Gastrocnemius medialis (tissue), 4 donors: ENCODE measurements around the gene NKAPL. TPM values are rescaled to one million over a fixed set of nuclear protein-coding genes. Genes with fewer than 3 reads are reported as not detected.

Experiments used
- ATAC-seq, 2 donors: fragments of 150-250 bp; one replicate each; pipeline ENCODE4 v1.9.1; 2016
- DNase-seq, 2 donors: peaks; one replicate each; pipeline ENCODE4 v3.0.0-alpha.2; 2019
- H3K27ac ChIP-seq, 4 donors: fragments of 200-600 bp; sonication (generic); 1 replicate in 1 of 4; 2 replicates in 3 of 4; pipeline ENCODE4 v1.5.1; 2016 to 2018; ENCODE audit warnings: mild to moderate bottlenecking in 2 of 4, moderate library complexity in 1 of 4
- H3K27me3 ChIP-seq, 3 donors: fragments of 200-600 bp; sonication (generic) in 2 of 3; 1 replicate in 1 of 3; 2 replicates in 2 of 3; pipeline versions ENCODE4 v1.5.1 to v1.6.0; 2016 to 2019; ENCODE audit warnings: mild to moderate bottlenecking in 1 of 3, moderate library complexity in 1 of 3
- H3K36me3 ChIP-seq, 2 donors: fragments of 200-600 bp; sonication (generic) in 1 of 2; one replicate each; pipeline ENCODE4 v1.5.1; 2017 to 2018
- H3K4me1 ChIP-seq, 2 donors: fragments of 200-600 bp; sonication (generic) in 1 of 2; one replicate each; pipeline ENCODE4 v1.5.1; 2016 to 2017; ENCODE audit warnings: mild to moderate bottlenecking in 2 of 2
- H3K4me3 ChIP-seq, 4 donors: fragments of 200-600 bp; sonication (generic) in 3 of 4; 1 replicate in 1 of 4; 2 replicates in 3 of 4; pipeline ENCODE4 v1.5.1; 2016 to 2019; ENCODE audit warnings: mild to moderate bottlenecking in 2 of 4
- H3K9me3 ChIP-seq, 3 donors: fragments of 200-600 bp; sonication (generic) in 2 of 3; 1 replicate in 1 of 3; 2 replicates in 2 of 3; pipeline ENCODE4 v1.5.1; 2016 to 2019
- POLR2A ChIP-seq, 2 donors: fragments of 450-650 bp; IDR thresholded peaks; one replicate each; pipeline ENCODE4 v1.6.1; 2017; ENCODE audit warnings: antibody characterized with exemption in 2 of 2, mild to moderate bottlenecking in 2 of 2, moderate library complexity in 2 of 2
- in situ Hi-C, 4 donors: fragments of 200-750 bp; cut with MboI; loops; one replicate each; pipeline versions ENCODE4 v1.15.0 to v1.8.0; 2017; ENCODE audit warnings: low sequenced_read_pairs in 4 of 4
- intact Hi-C: fragments of 100-400 bp; cut with DNase I; formaldehyde crosslinking; loops from one replicate; pipeline ENCODE4 v1.15.1; 2023; ENCODE audit warnings: low total_unique reads
- total RNA-seq, 4 donors: library from RNA; depleted of rRNA; stranded (reverse); fragments of >200 nt; gene quantifications; one replicate each; pipeline versions ENCODE4 v1.1.0 to v1.2.3, GENCODE V29; 2016
- TF ChIP-seq, protein P1 (sequence below), 5 experiments: fragments of 450-650 bp in 3 of 5; fragments of 200-600 bp in 2 of 5; sonication (generic) in 2 of 5; IDR thresholded peaks in 4 of 5; conservative IDR thresholded peaks in 1 of 5; 1 replicate in 4 of 5; 2 replicates in 1 of 5; pipeline ENCODE4 v1.5.1; 2016 to 2019; ENCODE audit warnings: antibody characterized with exemption in 5 of 5, mild to moderate bottlenecking in 3 of 5, moderate library complexity in 3 of 5

Gene NKAPL
- total RNA-seq, 4 donors from 2014 or later, result 1.5 to 10.1 (median 5.6) TPM

- in situ Hi-C loops, result loop anchor here in 2 of 4 donors (10.0 kb wide), 1 partner anchor 74 kb away; the partner anchor contains the start of gene ZKSCAN8 (in 2 of the 2)
- intact Hi-C loops, result loop anchor here (1.0 to 10.0 kb wide), 3 partner anchors 136 to 744 kb away; partner anchors contain the start of genes ZNF165 and ZNF184
These were observed 40.5 kb upstream of the NKAPL start for GRCh38 chr6:28218312-28219248.

DNA sequence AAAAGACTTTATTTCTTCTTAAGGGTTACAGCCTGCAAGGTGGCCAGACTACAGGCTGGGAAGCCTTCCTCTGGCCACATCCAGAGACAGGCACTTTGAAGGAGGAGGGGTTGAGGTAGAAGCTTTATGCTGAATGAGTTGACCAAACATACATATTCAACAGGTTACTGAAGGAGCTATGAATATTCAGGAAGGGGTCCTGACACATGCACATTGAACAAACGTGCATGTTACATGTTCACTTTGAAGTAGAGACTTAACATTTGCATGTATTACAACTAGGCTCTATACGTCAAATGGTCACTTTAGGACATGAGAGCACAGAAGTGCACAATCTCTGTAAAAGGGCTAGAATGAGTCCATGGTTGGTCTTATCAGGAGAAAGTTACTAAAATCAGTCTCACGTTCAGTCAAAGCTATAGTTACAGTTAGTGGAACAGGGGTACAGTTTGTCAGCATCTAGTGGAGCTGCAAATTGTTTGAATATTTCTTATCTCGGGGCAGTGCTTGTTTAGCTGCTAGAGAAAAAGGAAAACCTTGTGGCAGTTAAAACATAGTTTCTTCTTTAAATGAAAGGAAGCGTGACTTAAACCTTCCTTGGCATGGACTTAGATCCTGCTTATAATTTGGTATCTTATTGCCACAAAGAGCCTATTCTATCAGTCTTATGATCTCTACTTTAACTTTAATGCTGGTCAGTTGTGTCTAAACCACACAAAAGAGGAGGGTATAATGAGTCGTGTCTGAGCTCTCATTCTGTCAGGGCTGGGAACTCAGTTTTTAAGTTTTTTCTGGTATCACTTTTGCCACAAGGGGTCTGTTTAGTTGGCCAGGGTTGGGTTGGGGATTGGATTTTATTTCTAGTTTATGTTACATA is 38.6 kb upstream of the NKAPL start:
- no peaks in the 10 kb centered on the region for H3K9me3 ChIP-seq
- in situ Hi-C loops, result no loop called here

More at GRCh38 chr6:28218312-28219248, 40.5 kb upstream of the NKAPL start:
- Histone ChIP-seq H3K4me3 (peak overlapping the region; percentile 65 to 82 (median 76)), H3K4me1 (peaks cover 8 to 22% of the 10 kb centered on the region in 2 donors), H3K27ac (peak overlapping the region; percentile 81 to 89 (median 84)), H3K9me3 (no peaks in the 10 kb centered on the region), H3K36me3 (no peaks in the 10 kb centered on the region), H3K27me3 (peaks cover 11 to 35% (median 16%) of the 10 kb centered on the region in 3 donors)
- DNase-seq (peak; percentile 58 to 76), ATAC-seq (peak; percentile 92 to 95)
- TF ChIP-seq, protein P1, sequence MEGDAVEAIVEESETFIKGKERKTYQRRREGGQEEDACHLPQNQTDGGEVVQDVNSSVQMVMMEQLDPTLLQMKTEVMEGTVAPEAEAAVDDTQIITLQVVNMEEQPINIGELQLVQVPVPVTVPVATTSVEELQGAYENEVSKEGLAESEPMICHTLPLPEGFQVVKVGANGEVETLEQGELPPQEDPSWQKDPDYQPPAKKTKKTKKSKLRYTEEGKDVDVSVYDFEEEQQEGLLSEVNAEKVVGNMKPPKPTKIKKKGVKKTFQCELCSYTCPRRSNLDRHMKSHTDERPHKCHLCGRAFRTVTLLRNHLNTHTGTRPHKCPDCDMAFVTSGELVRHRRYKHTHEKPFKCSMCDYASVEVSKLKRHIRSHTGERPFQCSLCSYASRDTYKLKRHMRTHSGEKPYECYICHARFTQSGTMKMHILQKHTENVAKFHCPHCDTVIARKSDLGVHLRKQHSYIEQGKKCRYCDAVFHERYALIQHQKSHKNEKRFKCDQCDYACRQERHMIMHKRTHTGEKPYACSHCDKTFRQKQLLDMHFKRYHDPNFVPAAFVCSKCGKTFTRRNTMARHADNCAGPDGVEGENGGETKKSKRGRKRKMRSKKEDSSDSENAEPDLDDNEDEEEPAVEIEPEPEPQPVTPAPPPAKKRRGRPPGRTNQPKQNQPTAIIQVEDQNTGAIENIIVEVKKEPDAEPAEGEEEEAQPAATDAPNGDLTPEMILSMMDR (IDR thresholded peaks at IDR 0.05 in 4 of 5, conservative IDR thresholded peaks at IDR 0.05 in 1 of 5), result no peak
- TF ChIP-seq POLR2A (IDR thresholded peaks at IDR 0.05), result peak in 1 of 2 donors; percentile 20

DNA sequence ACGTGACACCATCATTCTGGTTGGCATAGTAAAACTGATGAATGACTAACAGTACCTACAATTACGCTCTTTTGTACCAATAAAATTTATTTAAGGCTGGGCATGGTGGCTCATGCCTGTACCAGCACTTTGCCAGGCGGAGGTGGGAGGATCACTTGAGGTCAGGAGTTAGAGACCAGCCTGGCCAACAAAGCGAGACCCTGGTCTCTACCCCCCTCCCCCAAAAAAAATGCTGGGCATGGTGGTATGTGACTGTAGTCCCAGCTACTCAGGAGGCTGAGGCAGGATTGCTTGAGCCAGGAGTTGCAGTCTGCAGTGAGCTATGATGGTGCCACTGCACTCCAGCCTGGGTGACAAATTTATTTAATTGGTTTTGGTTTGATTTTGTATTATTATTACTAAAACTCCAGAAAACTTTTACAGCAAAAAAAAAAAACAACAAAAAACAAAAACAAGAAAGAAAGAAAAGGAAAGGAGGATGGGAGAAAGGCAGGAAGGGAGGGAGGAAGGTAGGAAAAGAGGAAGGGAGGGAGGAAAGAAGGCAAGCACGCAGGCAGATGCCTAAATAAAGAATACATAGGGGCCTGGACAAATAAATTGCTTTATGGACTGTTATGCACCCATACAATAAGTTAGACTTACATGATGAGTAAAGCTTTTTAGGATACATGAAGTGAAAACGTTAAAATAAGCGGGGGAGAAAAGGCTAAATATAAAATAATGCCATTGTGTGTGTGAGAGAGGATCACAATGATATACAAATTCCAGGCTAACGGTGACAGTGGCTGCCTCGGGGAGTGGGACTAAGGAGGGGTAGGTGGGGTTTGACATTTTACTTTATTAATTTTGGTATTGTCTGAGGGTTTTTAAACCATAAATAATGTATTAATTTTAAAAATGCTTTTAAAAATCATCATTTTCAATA is 34.7 kb upstream of the NKAPL start:
- no peak for DNase-seq
- intact Hi-C loops, result loop anchor here (1.0 to 2.0 kb wide), 3 partner anchors 28 to 120 kb away; partner anchors contain the start of gene ZKSCAN4
- H3K27ac ChIP-seq, result peak overlapping the region; percentile 63 to 80 (median 71)
- no peaks in the 10 kb centered on the region for H3K9me3 ChIP-seq
- H3K4me1 ChIP-seq, result peaks cover 13 to 18% of the 10 kb centered on the region in 2 donors
- peaks cover 0 to 18% of the 10 kb centered on the region in 2 donors for H3K36me3 ChIP-seq
- peak overlapping the region; percentile 66 to 88 (median 86) for H3K4me3 ChIP-seq
- H3K27me3 ChIP-seq, result peaks cover 0 to 13% (median 7%) of the 10 kb centered on the region in 3 donors
- TF ChIP-seq, protein P1 (IDR thresholded peaks at IDR 0.05 in 4 of 5, conservative IDR thresholded peaks at IDR 0.05 in 1 of 5), result no peak
- TF ChIP-seq POLR2A (IDR thresholded peaks at IDR 0.05), result no peak
- no peak for ATAC-seq
- in situ Hi-C loops, result no loop called here

More for the DNA sequence above, 38.6 kb upstream of the NKAPL start:
- H3K36me3 ChIP-seq, result no peaks in the 10 kb centered on the region
- ATAC-seq, result no peak
- no peak overlapping the region for H3K27ac ChIP-seq
- H3K27me3 ChIP-seq, result peaks cover 0 to 17% (median 7%) of the 10 kb centered on the region in 3 donors
- intact Hi-C loops, result no loop called here
- H3K4me3 ChIP-seq, result no peak overlapping the region
- TF ChIP-seq POLR2A (IDR thresholded peaks at IDR 0.05), result no peak
- TF ChIP-seq, protein P1 (IDR thresholded peaks at IDR 0.05 in 4 of 5, conservative IDR thresholded peaks at IDR 0.05 in 1 of 5), result no peak
- peaks cover 10 to 26% of the 10 kb centered on the region in 2 donors for H3K4me1 ChIP-seq
- no peak for DNase-seq
